ENCODE measurements around the gene PRICKLE1.

The PRICKLE1 gene

GRCh38 chr12:42445891-42446290, 143.7 kb downstream of the PRICKLE1 start:
- DNase-seq = no peak

- DNase-seq = no peak
Observed at GRCh38 chr12:42444192-42444943, 145.2 kb downstream of the PRICKLE1 start.

- no peak for DNase-seq
Observed at GRCh38 chr12:42442888-42443287, 146.7 kb downstream of the PRICKLE1 start.

GRCh38 chr12:42442311-42442759, 147.2 kb downstream of the PRICKLE1 start:
- DNase-seq = no peak

- DNase-seq = no peak
Observed at GRCh38 chr12:42440608-42441007, 148.9 kb downstream of the PRICKLE1 start.

GRCh38 chr12:42432517-42433140, 156.9 kb downstream of the PRICKLE1 start:
- no peak for DNase-seq

GRCh38 chr12:42428850-42429249, 160.7 kb downstream of the PRICKLE1 start:
- no peak for DNase-seq

- DNase-seq = no peak
Observed at GRCh38 chr12:42426746-42427145, 162.8 kb downstream of the PRICKLE1 start.

- DNase-seq = no peak
Observed at GRCh38 chr12:42422785-42423184, 166.8 kb downstream of the PRICKLE1 start.

- DNase-seq = no peak
Observed at GRCh38 chr12:42421844-42422779, 167.4 kb downstream of the PRICKLE1 start.

- DNase-seq = no peak
Observed at GRCh38 chr12:42420395-42420794, 169.2 kb downstream of the PRICKLE1 start.

GRCh38 chr12:42410340-42410739, 179.2 kb downstream of the PRICKLE1 start:
- no peak for DNase-seq

- no peak for DNase-seq
Observed at GRCh38 chr12:42409471-42409870, 180.1 kb downstream of the PRICKLE1 start.

- no peak for DNase-seq
Observed at GRCh38 chr12:42407306-42407705, 182.2 kb downstream of the PRICKLE1 start.

Data from COR-L47 (cell line).